ENCODE data around the gene DCP2.

DNA sequence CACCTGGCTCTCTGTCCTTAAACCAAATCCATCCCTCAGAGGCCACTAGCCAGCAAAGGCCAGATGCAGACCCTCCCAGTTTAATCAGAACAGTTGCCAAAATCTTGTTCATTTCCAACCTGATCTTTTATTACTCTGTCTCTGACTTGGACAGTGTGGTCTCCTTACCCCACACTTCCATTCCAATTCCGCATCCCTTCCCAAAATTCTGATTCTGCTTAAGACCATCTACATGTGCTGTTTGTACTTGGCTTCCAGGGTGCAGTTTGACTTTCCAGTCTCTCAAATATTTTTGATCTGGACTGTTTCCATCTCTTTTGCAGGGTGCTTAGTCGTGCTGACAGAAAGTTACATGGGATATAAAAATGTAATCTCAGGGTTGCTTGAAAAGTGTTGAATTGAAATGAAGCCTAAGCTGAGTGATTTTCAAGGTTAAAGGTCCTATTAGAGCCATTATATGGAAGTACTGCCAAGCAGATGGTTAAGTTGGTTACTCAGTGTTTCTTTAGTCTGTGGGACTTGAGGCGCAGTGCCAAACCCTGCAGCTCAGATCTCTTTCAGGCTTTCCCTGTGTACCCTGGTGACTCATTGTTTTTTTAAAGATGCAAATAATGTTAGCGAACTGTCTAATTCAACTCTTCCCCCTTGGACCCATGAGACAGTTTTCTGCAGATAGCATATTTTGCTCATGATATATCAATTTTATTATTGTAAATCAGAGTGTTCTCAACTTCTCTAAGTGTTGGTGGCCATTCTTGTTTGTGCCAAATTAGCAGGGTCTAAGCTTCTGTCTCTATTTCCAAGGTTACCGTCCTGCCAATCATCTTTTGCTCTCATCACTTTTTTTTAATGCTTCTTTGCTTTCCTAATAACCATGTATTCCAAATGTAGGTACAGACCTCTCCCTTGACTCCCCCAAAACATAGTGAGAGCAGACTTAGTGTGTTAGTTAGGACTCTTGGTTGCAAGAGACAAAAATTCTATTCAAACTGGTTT, 18.2 kb upstream of the DCP2 start:
- TF ChIP-seq, protein P1, sequence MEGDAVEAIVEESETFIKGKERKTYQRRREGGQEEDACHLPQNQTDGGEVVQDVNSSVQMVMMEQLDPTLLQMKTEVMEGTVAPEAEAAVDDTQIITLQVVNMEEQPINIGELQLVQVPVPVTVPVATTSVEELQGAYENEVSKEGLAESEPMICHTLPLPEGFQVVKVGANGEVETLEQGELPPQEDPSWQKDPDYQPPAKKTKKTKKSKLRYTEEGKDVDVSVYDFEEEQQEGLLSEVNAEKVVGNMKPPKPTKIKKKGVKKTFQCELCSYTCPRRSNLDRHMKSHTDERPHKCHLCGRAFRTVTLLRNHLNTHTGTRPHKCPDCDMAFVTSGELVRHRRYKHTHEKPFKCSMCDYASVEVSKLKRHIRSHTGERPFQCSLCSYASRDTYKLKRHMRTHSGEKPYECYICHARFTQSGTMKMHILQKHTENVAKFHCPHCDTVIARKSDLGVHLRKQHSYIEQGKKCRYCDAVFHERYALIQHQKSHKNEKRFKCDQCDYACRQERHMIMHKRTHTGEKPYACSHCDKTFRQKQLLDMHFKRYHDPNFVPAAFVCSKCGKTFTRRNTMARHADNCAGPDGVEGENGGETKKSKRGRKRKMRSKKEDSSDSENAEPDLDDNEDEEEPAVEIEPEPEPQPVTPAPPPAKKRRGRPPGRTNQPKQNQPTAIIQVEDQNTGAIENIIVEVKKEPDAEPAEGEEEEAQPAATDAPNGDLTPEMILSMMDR (IDR thresholded peaks at IDR 0.05), result no peak
- no peak for TF ChIP-seq POLR2A (IDR thresholded peaks at IDR 0.05)

Data from lower leg skin (tissue), 3 donors.